ENCODE measurements around the gene UNC5B.
A peak's percentile ranks its signal among the peaks of the same experiment; 100 is the strongest.

UNC5B gene

DNA sequence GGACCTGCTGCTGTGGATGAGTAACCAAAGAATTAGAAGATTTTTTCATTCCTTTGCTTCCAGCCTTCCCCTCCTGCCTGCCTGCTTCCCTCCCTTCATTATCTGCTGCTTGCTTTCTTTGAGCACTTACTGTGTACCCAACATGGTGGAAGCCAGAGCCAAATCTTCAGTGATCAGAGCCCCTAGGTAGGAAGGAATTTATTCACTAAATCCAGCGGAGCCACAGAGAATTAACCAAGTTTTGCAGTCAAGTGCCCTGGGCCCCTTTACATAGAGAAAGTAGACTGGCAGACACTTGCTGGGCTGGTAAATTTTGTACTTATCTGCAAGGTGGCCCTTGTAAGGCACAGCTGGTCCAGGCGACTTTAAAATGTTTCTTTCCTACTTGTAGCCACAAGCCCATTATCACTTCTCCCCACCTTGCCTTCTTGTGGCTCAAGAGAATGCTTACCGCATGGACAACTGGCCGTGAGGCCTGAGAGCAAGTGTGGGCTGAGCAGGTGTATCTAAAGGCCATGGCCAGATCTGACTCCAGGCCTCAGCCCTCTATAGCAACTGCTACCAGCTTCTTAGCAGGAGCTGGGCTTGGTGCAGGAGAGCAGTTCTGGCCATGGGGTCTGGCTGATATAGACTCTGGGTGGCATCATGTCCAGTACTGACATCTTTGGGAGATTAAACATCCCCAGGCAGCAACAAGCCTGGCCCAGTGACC is 11.1 kb downstream of the UNC5B start:
- no peak for DNase-seq

DNA sequence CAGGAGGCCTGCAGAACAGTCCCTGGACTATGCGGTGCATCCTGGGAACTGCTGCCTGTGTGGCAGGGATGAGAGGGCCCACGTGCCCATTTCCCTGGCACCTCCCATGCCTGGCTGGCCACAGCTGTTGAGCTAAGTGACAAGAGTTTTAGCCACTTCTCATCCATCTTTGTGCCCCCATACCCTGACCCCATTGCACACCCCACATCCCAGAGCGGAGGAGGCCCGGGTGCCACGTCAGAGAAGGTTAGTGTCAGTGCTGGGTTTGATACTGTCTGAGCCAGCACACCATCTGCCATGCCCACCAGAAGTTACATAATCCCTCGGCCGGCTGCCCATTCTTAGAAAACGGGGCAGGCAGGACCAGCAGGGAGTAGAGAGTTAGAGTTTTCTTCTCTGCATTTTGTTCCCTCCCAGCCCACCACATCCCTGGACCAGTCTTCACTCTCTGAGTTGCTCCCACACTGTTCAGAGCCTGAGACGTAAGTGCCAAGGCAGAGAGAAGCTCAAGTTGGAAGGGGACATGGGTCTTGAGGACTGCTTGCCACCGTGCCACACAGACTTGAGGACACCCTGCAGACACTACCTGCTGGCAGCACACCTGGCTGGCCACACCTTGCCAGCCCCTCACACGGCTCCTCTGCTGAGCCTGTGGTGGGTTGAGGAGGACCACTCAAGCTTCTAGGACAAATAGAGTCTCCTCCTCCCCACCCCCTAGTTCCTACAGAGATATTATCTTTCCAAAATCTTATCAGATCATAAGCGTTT is 13.1 kb downstream of the UNC5B start:
- peak; percentile 41 for DNase-seq

DNA sequence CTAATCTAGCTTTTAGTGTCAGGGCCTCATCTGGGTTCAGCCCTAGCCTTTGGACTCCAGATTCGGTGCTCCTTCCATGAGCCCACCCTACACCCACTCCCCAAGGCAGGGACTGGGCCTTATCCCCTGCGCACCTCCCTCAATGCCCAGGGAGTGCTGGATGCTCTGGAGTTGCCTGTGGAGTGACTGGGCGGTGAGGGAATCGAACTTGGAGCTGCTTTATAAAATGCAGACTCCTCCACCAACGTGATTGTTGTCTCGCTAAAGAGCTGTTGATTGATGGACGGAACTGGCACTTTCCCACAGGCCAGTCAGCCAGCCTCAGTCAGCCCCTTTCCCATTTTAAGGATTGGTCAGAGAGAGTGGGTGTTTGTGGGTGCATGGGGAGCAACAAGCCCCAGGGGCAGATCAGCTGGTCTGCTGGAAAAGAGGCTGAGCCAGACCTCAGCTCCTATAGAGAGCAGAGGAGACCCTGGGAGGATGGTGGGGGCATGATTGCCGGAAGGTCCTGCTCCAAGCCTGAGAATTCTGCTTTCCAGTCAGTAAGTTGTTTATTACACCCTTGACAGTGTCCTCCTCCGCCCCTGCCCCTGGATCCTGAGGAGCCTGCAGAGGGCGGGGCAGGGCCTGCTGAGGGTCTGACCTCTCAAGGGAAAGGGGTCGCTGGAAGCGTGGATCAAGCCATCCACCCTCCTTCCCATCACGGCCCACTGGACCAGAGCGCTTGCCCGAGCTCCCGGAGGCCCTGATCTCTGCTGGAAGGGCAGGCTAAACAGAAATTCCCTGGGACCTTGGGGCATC is 16.7 kb downstream of the UNC5B start:
- DNase-seq = no peak

DNA sequence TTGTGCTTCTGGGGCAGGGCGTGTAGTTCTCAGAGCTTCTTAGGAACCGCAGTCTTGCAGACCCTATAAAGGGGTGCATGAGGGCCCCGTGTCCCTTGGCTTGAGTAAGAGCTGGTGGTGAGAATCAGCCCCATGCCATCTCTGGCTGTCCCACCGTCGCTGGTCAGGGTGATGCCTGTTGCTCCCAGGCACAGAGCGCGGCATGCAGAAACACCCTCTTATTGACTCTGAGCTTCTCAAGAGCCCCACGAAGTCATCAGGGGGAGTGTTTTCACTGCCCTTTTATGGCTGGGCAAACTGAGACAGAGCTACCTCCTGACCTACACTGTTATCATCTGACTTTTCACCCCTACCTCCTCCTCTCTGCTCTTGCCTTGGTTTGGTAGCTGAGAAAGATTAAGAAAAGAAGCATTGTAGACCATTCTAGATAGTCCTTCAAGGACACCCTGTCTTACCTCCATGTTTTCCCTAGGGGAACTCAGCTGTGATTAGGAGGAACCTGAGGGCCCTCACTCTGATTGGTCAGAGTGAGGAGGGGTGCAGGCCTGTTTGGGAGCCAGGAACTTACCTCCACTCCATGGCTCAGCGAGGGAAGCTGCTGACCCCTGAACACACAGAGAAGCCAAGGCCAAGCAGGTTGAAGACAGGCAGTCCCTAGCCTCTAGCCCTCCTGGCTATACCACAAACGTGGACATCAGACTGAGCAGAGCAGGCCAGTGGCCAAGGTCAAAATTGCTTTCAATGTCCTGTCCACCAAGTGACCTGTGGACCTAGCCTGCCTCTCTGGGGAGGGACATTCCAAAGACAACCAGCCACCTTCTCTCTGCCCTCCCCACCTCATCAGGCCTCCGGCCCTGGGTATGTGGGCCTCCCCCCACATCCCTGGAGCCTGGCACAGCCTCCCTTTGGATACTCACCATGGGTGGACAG is 17.6 kb downstream of the UNC5B start:
- no peak for DNase-seq

DNA sequence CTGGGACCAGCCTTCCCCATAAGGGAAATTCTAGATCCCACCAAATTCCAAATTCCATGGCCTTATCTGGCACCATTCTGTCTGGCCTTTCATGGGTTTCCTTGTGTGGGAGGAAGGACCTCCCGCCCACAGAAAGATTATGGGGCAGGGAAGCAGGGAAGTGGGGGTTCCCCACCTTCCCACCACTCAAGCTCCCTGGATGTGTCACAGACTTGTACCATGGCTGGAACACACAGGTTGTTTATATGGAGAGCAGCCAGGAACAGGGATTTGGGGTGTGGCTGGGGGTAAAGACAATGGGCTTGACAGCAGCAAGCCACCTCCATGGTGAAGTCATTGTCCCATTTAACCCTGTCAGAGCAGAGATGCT is 18.3 kb downstream of the UNC5B start:
- DNase-seq = no peak

DNA sequence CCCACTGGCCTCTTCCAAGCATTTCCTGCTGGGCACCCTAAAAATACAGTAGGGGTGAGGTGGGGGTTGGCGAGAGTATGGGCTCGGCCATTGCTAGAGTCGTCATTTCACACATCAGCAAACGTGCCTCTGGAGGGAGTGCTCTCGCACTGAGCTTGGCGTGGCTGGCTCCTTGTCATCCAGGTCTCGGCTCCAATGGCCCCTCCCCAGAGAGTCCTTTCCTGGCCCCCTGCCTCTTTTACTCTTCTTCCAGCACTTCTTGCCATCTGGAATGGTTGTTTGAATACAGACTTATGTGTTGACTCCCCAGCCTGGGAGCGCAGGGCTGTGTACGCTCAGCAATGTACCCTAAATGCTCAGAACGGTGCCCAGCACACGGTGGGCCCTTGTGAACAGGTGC is 18.8 kb downstream of the UNC5B start:
- no peak for DNase-seq

DNA sequence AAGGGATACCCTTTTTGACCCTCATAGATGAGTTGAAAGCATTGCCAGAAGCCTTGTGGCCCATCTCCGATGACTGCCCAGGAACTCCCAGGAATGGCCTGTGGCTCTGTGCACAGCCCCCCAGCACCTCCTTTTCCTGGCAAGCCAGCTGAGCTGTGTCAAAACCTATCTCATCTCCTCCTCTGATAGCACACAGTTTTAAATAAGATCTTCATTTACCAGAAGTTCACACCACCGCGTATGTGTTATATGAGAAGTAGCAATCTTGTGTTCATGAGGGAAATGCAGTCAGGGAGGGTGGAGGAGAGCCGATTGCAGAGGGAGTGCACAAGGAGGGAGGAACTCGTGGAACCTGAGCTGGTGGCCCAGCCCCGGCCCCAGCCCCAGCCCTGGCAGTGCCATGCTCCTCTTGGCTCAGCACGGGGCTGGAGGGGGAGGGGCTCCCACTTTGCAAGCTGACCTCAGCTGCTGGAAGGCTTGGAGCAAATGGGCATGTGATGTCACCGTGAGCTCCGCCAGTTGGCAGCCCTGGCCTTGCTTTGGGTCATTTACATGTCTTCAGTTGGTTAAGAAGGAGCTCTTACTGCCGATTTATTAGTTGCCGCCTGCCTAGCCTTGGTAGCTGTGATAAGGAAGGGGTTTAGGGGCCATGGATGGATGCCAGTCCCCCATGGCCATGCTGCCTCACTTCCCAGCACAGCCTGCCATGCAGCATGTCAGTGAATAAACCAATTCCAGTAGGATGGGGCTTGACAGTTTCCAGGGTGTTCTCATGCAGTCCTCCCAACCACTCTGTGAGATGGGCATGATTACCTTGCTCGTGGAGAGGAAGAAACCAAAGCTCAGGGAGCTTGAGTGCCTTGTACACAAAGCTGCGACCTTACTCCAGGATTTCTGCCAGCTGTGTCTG is 20.0 kb downstream of the UNC5B start:
- no peak for DNase-seq

DNA sequence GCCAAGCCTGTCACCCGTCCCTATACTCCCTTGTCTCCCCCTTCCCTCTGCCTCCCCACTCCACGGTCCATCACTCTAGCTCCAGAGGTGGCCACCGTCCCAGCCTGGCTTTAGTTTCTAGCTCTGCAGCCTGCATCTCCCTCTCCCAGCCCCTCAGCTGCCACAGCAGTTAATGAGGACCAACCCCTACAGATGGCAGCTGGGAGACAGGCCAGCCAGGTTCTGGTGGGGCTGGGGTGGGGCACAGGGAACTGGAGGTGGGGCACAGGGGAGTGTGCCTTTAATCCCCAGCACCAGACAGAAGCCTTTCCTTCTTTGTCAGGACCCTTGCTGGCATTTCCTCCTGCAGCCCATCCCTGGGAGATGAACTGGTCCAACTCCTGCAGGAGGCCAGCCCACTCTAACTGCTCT is 21.1 kb downstream of the UNC5B start:
- DNase-seq = peak; percentile 4

DNA sequence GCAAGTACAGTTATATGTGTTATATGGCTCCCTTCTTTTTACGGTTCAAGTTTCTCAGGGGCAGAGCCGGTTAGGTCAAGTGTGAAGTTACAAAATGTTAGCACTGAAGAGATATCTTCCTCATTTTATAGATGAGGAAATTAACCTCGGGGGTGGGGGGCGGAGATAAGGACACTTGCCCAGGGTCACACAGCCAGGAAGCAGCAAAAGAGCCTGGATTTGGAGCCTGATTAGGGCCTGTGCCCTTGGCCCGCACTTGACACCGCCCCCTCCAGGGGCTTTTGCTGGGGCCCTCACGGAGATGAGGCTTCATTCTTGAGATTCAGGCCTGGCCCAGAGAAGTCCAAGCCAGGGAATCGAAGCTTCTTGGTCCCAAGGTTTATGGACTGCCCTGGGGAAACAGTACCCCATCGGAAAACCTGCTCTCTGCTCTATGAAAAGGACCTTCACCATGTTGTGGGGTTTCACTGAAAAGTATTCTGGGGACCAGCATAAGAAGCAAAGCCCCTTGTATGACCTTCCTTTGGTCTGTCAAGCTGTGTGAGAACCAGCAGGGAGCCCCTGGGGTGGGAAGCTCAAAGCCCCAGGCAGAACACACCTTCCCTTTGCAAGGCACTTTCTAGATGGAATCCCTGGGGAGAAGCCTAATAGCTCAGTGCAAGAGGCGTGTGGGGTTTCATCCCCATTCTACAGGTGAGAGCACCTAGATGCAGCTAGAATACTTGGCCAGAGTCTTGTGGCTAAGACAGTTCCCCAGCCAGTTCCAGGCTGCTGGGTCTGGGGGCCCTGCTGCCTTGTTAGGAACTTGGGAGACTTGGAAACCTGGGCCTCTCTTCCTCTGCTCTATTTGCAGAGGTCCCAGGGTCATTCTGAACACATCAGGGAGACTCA is 21.9 kb downstream of the UNC5B start:
- DNase-seq = no peak

DNA sequence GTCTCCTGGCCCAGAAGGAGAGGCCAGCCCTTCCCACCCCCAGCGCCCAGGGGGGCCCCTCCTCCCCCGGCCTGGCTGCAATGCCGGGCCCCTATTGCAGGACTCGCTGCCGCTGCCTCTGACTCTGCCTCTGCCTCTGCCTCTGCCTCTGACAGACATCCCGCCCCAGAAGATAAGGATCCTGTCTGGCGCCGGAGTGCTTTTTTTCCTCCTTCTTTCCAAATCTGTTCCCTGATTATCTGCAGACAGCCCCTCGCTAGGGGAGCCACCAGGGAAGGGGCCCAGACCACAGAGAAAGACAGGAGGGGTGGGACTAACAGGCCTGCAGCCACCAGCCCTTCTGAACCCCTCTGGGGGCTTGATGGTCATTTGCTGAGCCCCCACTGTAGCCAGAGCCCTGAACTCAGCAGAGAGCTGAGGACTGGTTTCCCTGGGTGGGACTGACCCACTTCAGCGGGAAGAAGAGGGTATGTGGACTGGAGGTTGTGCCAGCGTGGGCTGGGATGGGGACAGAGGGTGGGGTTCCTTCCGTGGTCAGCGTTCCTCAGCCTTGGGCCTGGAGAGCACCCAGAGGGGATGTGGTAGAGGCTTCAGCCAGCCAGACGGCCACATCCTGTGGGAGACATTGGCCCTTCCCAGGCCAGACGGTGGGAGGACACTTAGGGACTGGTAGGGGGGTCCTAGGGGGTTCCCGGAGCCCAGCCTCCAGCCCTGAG is 22.8 kb downstream of the UNC5B start:
- no peak for DNase-seq

DNA sequence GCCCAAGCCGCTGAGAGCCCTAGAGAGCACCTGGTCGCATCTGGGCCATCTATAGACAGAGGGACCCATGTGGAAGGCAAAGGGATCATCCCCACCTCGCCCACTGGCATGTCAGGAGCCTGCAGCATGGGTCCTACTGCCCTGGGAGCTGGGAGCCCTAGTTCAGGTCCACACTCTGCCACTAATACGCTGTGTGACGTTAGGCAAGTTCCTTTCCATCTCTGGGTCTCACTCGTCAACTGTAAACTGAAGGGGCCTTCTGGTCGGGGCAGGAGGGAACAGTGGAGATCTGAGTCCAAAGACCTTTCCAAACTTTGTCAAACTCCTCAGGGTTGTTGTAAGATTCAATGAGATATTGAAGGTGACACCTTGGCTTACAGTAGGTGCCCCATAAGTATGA is 23.4 kb downstream of the UNC5B start:
- DNase-seq = no peak

DNA sequence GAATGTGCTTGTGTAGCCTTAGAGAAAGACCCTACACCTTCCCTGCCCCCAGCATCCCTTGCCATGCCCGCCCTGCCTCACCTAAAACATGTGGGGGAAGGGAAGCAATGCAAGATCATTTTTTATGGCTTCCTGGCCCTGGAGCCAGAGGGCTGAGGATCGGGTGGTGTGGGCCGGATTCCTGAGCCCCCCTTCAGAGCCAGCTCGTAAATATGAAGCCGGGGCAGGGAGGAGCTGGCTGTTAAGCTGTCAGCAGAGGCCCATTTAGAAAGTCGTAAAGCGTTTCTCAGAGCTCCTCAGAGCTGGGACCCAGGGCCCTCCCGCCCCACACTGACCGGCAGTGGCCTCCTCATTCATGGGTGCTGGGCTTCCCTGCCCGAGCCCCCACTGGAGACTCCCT is 23.9 kb downstream of the UNC5B start:
- no peak for DNase-seq

DNA sequence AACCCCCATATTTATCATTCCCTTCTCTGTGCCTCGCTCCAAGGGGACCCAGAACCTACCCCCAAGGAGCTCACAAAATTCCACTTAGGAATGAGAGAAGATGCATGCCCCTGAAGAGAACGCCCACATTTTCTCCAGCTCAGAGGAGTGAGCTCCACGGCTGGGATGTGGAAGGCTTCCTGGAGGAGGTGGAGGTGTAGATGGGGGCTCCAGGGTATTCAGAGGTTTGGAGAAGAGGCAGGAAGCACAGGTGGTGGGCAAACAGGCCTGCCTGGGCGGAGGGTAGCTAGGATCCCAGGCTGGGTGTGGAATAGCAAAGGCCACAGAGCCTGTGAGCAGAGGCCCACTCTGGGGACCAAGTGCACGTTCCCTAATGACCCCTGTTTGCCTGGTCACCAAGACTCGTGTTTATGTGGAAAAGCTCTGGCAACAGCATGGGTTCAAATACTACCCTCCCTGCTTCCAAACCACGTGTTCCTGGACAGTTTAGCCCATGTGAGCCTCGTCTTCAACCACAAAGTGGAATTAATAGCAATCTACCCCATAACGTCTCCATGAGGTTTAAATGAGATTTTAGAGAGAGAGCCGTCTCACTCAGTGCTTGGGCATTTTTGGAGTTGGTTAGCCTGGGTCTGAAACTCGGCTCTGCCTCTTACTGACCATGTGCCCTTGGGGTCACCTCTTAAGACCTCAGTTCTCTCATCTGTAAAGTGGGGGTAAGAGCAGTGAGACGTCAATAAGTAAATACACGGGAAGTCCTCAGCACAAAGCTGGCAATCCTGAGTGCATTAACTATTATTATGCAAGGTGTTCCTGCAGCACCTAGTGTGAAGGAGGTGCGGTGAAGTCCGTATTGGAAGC is 24.7 kb downstream of the UNC5B start:
- no peak for DNase-seq

DNA sequence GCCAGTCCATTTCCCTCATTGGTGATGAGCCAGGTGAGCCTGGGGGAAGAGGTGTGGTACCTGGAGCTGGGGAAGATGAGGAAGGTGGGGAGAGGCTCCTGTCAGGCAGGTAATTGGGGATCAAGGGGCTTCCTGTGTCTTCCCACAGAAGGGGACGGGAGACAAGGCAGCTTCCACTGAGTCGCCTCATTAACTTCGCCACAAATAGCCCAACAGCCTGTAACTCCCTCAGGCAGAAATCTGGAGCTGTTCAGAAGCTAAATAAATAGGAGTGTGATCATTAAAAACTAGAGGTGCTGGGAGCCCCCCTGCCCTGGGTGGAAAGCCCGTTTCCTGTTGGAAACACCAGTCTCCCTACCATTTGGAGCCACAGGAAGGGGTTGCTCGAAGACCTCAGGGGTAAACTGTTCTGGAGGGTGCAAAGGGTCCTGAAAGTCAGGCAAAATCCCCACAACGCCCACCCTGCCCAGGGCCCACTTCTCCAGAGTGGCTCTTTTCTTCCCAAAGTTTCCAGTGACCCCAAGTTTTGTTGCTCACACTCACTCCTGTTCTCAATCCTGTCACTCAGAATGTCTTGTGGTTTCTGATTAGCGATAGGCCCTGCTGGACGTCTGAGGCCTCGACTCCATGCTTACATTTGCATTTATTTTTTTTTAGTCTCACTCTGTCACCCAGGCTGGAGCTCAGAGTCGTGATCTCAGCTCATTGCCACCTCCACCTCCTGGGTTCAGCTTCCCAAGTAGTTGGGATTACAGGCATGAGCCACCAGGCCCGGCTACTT is 25.7 kb downstream of the UNC5B start:
- no peak for DNase-seq

DNA sequence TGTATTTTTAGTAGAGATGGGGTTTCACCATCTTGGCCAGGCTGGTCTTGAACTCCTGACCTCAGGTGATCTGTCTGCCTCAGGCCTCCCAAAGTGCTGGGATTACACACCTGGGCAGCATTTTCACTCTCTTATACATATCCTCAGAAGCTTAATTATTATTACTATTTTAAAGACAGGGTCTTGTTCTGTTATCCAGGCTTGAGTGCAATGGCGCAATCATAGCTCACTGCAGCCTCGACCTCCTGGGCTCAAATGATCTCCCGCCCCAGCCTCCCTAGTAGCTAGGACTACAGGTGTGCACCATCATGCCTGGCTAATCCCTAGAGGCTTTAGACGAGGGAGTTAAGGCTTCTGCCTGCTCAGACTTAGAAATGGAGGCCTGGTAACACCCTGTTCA is 26.3 kb downstream of the UNC5B start:
- no peak for DNase-seq

DNA sequence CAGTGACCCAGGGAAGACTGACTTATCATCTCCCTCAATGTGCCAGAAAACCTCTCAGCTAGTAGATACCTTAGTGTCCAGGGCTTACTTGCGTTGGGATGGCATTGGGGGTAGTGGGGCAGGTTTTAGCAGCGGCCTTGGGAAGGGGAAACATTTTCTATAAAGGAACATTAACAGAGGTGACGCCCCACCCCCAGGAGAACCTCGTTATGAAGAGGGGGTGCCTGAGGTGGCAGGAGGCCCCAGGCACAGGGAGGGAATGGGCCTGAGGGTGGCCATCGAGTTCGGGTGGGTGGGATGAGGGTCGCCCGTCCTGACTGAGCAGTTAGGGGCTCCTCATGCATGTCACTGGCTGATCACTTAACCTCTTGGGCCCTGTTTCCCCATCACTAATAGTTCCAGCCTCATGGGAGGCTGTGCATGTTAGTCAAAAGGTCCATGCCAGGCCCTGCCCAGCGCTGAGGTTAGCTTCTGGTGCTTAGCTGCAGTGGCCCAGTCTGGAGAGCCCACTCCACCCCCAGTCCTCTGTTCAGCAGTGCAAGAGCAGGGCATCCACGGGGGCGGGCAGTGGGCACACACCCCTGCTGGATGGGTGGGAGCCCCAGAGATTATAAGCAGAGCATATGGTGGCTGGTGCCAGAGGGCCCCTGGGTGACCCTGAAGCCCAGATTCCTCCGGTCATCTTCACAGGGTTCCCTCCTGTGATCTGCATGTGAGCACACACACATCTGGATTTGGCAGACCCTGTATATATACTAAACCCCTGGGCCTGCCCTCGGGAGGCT is 27.0 kb downstream of the UNC5B start:
- DNase-seq = no peak

Data from NCI-H524 treated with DMSO at 0.1 percent for 48 hours (cell line).